Left forelimb (tissue), 1 donor: ENCODE measurements around the gene CACNA2D1.
"Not testable (repeated sequence)": the region's sequence is repeated elsewhere in the genome, so short reads cannot be mapped to it uniquely, and the experiment has no call there.

Source experiments
- DNase-seq: peaks from one replicate; pipeline ENCODE4 v3.0.0-alpha.2; 2018; ENCODE audit warnings: low spot score

CACNA2D1 gene

GRCh38 chr7:82039621-82040020, 404.0 kb downstream of the CACNA2D1 start:
- no peak for DNase-seq

DNA sequence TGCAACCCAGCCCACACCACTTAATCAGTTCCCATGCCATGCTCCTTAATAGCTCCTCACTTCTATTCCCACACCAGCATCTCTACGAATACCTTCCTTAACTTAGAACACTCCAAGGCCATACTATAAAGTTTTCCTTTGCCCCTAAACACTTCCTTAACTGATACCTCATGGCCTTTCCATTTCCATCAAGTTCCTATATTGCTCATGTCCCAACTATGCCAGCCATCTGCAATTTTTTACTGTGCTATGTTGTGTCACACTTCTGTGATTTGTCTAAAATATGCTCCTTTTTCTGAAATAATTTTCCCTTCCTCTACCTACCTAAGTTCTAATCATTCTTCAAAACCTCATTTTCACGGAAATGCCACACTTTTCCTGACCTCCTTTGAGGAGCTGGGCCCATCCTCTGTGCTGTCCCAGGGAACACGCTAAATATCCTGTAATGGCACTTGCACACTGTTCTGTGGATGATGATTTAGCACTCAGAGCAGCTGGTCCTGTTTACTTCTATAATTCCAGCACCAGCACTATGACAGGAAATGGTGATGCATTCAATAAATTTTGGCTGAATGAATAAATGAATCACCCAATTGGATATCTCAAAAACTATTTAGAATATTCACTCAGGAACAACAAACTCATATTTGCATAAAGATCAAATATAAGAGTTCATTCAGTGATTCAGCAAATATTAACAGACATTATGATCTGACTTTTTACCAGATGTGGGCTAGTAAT, 407.3 kb downstream of the CACNA2D1 start:
- no peak for DNase-seq

DNA sequence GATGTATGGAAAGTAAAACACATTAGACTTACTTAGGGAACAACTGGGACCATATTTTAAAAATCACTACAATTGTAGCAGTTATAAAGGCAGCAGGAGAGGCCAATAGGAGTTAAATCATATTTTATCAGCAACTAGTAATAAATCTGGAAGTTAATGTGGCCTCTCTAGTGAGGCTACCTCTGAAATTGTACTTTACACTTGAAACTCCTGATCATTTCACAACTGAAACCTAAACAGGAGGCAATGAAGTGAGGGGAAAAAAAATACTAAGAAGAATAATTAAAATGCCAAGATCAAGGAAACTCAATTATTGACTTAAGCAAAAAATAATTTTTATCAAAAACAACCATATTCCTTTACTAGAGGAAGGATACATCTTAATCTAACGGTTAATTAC, 408.1 kb downstream of the CACNA2D1 start:
- DNase-seq: no peak

DNA sequence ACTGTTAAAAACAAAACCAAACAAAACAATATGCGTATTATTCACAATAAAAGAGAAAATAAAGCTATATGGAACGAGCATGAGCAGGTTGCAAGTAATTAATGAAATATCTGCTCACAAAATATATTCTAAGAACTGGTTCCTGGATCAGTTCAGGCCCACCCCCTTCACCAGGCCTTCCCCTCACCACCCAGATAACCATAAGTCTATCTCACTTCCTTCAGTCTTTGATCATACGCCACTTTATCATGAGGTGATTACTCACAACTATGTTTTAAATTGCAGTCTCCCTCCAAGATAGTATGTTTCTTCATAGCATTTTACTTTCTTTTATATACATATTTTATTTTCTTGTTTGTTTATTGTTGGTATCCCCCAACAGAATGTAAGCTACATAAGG, 410.7 kb downstream of the CACNA2D1 start:
- no peak for DNase-seq

DNA sequence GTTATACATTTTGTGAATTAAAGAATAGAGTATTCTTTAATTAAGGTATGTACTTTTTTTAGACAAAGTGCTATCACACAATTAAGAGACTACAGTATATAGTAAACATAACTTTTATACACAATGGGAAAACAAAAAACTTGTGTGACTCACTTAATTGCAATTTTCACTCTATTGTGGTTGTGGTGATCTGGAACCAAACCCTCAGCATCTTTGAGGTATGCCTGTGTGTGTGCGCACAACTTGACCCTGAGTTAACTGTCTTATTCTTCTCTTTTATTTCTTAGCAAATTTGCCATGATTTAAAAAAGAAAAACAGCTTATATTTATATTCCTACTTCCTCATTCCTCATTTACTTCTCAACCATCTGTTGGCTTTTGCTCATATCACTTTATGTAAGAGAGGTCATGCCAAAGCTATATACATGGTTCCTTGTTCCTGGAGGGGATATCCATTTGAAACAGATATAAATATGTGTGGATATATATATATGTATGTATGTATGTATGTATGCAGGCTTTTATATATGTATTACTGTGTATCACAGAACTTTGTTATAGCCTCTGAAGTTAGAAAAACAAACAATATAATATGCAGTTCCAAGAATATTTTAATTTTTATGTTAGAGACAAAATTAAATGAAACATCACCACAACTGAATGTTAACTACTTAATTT, 414.2 kb downstream of the CACNA2D1 start:
- DNase-seq: no peak

- no peak for DNase-seq
Measured at GRCh38 chr7:82028097-82028496, 415.5 kb downstream of the CACNA2D1 start.

DNA sequence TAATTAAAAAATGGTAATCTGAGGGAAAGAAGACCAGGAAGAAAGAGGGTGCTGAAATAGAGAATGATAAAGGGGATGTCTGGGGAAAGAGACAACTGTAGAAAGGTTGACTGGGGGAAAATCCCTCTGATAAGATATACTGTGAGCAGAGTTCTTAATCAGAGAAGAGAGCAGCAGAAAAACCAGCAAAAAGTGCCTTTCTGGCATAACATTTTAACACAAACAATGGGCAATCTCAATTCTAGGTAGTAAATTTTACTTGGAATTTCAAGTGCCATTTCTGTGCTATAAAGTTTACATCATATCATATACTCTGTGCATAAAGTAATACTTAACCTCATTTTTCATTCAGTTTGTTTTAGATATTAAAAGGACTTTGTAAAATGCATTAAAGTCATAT, 421.9 kb downstream of the CACNA2D1 start:
- DNase-seq: no peak

DNA sequence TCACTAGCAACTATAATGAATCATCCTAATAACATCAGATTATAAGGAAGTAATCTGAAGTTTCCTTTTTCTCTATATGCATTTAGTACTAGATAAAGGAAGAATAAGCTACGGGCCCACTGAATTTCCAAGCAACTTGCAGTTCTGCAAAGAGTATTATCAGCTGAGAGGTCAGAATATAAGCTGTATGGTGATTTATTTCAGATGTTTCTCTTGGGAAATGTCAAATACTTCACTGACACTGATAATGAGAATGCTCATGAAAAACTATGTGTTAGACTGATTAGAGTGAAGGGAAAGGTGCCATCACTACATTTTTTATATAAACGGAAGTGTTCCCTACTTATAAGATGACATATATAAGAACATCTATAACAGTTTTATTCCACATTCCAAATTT, 422.5 kb downstream of the CACNA2D1 start:
- DNase-seq: no peak

DNA sequence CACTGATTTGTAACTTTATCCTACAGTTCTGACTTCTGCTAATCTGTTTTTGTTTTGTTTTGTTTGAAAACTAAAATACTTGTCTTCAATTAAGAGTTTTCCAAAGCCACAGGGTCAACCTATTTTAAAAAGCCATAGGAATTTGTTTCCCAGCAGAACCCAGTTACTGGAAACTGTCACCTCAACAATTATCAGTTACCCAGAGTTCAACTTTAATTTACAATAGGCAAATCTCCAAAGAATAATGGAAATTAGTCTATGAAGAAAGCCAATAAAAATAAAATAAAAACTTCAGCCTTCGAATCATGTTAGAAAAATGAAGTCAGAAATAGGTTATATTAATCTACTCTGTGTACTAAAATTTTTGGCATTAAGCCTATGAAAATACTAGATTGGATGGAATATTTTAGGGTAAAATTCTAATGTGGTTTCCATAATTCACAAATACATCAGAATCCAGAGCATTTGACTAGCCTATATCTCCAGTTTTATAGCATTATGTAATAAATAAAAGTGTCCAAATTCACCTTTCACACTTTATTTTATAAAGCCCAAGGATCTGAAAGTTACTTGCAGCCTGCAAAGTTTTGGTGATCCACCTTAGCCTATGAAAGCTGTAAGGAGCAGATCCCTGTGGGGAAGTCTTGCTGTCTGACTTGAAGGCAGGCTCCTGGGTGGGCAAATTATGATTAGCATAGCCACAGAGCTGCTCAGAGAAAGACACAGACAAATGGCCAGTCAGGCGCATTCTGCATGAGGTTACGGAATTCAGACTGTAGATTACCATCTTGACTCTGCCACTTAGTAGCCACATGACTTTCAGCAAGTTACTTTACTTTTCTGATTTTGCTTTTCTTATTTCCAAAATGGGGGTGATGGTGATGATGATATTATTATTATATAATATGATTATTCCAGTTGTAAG, 423.8 kb downstream of the CACNA2D1 start:
- no peak for DNase-seq

DNA sequence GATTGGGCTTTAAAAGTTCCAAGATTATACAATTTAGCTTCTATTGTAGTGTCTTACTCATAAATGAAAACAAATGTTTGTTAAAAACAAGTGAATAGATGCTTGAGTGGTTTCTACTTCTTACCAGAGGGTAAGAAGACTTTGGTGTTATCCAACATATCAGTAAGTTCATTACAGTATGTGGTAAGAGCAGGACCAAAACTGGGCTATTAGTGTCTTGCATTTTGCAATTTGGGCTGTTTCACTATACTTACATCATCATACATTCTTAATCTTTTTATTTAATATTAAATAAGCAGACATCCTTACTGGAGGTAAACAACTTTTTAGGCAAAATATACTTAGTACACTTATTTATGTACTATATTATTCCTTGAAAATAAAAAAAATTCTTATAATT, 425.4 kb downstream of the CACNA2D1 start:
- DNase-seq: no peak

DNA sequence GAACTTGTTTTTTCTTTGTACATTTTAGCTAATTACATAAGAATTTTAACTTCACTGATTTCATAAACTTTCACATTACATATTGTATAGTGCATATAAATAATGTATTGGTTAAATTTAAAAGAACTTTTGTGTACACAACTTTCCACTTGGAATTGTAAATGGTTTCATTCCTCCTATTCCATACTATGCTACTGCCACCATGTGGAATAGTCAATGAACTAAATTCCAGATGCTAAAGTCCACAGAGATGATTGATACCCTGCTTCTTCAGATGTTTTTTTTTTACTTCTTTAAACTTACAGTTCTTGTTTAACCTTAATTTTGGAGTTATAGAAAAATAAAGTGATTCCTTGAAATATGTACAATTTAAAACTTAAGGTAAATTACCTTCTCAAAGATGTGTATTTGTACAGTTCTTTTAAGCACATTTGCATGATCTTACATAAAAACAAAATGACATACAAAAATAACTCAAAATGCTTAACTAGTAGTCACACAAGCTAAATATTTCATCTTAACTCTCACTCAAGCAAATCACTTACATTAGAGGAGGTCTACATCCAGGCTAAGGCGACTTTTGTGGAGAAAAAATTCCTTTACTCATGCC, 426.1 kb downstream of the CACNA2D1 start:
- no peak for DNase-seq

- no peak for DNase-seq
Measured at GRCh38 chr7:82015751-82016150, 427.8 kb downstream of the CACNA2D1 start.

DNA sequence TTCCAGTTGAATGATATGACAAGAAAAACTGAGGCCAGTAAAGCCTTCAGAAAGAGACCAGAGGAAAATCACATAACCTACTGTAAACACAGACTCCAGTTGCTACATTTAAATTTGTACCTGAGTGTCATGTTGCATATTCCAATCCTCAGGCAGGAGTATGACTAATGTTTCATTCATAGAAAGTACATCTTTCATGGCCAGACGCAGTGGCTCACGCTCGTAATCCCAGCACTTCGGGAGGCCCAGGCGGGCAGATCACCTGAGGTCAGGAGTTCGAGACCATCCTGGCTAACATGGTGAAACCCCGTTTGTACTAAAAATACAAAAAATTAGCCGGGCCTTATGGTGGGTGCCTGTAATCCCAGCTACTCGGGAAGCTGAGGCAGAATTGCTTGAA, 429.0 kb downstream of the CACNA2D1 start:
- DNase-seq: not testable (repeated sequence)

DNA sequence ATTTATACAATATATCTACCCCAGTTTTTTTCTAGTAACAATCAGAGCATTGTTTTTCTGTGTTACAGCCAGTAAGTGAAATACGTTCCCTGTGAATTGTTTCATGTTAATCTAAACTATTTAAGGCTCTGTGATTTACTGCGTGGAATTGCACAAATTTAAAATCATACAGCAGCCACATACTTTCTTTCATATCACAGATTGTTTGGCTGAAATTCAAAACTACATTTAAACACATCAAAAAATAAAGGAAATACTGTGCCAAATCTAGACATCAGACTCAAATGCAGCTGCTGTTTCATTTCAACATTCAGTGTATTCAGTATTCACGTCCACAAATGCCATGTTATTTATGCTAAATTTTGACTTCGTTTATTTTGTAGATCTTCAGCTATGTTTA, 431.1 kb downstream of the CACNA2D1 start:
- no peak for DNase-seq

DNA sequence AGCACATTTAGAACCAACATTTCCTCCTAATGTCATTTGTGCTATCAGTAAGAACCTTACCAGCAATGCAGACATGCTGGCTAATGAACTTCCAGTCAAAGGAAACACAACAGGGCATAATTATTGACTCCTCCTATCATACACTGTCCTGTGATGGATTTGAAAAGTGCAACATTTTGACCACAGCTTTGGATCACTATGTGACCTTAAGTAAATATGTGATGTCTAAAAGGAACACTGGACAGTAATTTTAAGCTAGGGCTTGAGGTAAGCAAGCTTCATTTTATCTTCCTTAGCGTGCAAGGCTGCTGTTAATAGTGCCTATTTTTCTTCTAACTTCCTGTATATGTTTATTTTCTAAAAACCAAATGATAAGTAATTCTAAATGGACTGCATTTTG, 433.2 kb downstream of the CACNA2D1 start:
- no peak for DNase-seq

- DNase-seq: no peak
Measured at GRCh38 chr7:82007315-82007714, 436.3 kb downstream of the CACNA2D1 start.

GRCh38 chr7:82005056-82005455, 438.5 kb downstream of the CACNA2D1 start:
- no peak for DNase-seq

DNA sequence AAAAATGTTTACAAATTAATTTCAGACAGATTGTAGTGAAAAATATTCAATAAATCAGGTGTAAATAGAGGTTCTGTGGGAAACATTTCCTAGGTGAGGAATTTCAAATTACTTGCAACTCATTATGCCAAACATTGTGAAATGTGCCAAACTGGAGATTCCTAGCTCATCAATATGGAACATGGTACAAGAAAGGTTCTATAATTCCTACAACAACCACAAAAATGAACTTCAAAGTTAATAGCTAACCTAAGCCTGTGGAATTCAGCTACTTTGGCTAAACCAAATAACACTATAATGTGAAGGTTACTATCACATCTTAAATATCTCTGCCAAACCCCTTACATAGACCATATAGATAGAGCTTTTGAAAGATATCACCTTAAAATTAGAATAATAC, 450.4 kb downstream of the CACNA2D1 start:
- DNase-seq: no peak

- DNase-seq: no peak
Measured at GRCh38 chr7:81990395-81990794, 453.2 kb downstream of the CACNA2D1 start.

- no peak for DNase-seq
Measured at GRCh38 chr7:81986723-81987470, 456.7 kb downstream of the CACNA2D1 start.

DNA sequence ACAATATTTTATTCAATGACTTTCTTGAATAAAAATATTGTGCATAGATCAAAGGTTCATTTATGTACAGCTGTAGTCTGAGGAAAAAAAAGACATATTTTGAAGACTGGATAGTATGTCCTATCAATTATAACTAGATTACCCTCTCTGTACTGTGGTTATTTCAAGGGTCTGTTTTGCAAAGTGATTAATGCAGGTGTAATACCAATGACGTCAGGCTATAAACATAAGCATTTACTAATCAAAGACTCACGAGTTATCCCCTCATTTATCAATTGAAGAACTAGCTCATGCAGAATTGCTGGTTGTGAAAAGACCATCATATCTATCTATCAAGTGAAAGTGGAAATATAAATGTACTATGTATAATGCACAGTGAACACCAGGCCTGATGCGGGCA, 460.2 kb downstream of the CACNA2D1 start:
- no peak for DNase-seq

DNA sequence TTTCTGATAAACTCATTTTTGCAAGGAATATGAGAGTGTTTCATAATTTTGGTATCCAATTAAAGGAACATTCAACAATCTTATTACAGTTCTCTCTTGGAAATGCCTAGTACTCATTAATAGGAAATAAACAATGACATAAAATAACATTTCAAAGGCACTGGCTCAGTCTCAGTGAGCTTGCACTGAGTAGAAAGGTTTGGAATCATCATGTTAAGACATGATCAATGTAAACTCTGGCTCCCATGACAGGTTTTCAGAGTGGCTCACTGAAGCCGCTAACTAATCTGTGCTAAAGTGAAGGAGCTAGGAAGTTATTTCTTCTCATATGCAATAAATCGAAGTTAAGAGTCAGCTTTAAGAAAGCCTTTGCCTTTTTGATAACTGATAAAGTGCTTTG, 470.5 kb downstream of the CACNA2D1 start:
- DNase-seq: no peak
